Fibroblast of lung (primary cell): ENCODE results near the gene GZMB.

Experiments used
- EZH2 ChIP-seq: IDR thresholded peaks from 2 replicates; pipeline ENCODE4 v1.5.1; 2012; ENCODE audit warnings: low read length, control low read depth, mild to moderate bottlenecking; ENCODE audit errors: missing control alignments
- TF ChIP-seq, protein P1 (sequence below), 2 donors: IDR thresholded peaks in 1 of 2; conservative IDR thresholded peaks in 1 of 2; 1 replicate in 1 of 2; 2 replicates in 1 of 2; pipeline ENCODE4 v1.5.1; 2011 to 2012; ENCODE audit warnings: low read length in 2 of 2, control low read depth in 1 of 2, inconsistent platforms in 1 of 2, low read depth in 1 of 2, mild to moderate bottlenecking in 1 of 2

DNA sequence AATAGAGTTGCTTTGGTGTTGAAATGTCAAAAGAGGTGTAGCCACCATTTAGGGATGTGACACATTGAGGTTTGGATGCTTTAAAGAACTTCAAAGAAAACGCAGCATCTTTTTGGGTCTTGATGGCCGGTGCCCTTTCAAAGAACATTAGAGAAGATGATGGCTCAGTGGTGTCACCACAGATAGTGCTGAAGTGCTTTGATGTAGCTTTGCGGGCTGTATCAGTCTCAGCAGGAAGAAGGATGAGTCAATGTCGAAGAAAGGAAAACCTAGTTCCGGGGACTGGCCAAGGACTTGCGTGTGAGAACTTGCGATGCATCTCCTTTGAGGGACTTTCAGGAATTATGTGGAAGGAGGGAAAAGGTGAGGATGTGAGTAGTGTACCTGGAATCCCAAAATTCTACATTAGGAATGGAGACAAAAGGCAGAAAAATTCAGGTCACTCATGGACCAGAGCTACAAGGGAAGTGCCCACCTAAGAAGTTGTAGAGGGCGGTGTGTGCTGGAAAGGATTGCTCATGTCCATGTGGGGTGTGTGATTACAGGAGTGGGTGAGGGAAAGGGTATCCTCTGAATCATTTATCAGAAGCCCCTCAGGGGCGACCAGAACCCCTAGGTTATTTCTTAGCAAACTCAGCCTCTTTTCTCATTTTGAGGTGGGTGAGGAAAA is 39.7 kb upstream of the GZMB start:
- TF ChIP-seq, protein P1, sequence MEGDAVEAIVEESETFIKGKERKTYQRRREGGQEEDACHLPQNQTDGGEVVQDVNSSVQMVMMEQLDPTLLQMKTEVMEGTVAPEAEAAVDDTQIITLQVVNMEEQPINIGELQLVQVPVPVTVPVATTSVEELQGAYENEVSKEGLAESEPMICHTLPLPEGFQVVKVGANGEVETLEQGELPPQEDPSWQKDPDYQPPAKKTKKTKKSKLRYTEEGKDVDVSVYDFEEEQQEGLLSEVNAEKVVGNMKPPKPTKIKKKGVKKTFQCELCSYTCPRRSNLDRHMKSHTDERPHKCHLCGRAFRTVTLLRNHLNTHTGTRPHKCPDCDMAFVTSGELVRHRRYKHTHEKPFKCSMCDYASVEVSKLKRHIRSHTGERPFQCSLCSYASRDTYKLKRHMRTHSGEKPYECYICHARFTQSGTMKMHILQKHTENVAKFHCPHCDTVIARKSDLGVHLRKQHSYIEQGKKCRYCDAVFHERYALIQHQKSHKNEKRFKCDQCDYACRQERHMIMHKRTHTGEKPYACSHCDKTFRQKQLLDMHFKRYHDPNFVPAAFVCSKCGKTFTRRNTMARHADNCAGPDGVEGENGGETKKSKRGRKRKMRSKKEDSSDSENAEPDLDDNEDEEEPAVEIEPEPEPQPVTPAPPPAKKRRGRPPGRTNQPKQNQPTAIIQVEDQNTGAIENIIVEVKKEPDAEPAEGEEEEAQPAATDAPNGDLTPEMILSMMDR (conservative IDR thresholded peaks at IDR 0.05 in 1 of 2, IDR thresholded peaks at IDR 0.05 in 1 of 2; ENCODE audit: low read depth in 1 of 2, low read length in 2 of 2) = no peak
- TF ChIP-seq EZH2 = no peak
